GM19452 (cell line): ENCODE results near the gene HIGD1B.
"Not testable (repeated sequence)": the region's sequence is repeated elsewhere in the genome, so short reads cannot be mapped to it uniquely, and the experiment has no call there.

Experiments
- ATAC-seq: cut with Tn5 transposase; IDR thresholded peaks from one replicate; pipeline ENCODE4 v1.9.1; 2021; ENCODE audit not compliant: unreplicated experiment

HIGD1B gene

GRCh38 chr17:44847586-44847985 is at the start of gene HIGD1B:
Gene HIGD1B (plus strand): TSS chr17:44847883. CDS start chr17:44848153, 270 bp downstream.
- ATAC-seq: no peak

GRCh38 chr17:44798356-44798755 is 49.3 kb upstream of the HIGD1B start:
- no peak for ATAC-seq

- ATAC-seq: no peak
Measured at GRCh38 chr17:44801880-44802279, 45.8 kb upstream of the HIGD1B start.

- no peak for ATAC-seq
Measured at GRCh38 chr17:44804302-44805089, 43.2 kb upstream of the HIGD1B start.

GRCh38 chr17:44807093-44807816 is 40.4 kb upstream of the HIGD1B start:
- ATAC-seq: no peak

GRCh38 chr17:44807817-44808155 is 39.9 kb upstream of the HIGD1B start:
- ATAC-seq: no peak

- ATAC-seq: no peak
Measured at GRCh38 chr17:44808156-44808555, 39.5 kb upstream of the HIGD1B start.

GRCh38 chr17:44808656-44809388 is 38.9 kb upstream of the HIGD1B start:
- not testable (repeated sequence) for ATAC-seq

- ATAC-seq: no peak
Measured at GRCh38 chr17:44812263-44812662, 35.4 kb upstream of the HIGD1B start.

- not testable (repeated sequence) for ATAC-seq
Measured at GRCh38 chr17:44818508-44818907, 29.2 kb upstream of the HIGD1B start.

GRCh38 chr17:44820631-44821212 is 27.0 kb upstream of the HIGD1B start:
- ATAC-seq: no peak

- ATAC-seq: not testable (repeated sequence)
Measured at GRCh38 chr17:44825236-44825635, 22.4 kb upstream of the HIGD1B start.

- no peak for ATAC-seq
Measured at GRCh38 chr17:44826123-44826790, 21.4 kb upstream of the HIGD1B start.

GRCh38 chr17:44827863-44828262 is 19.8 kb upstream of the HIGD1B start:
- no peak for ATAC-seq

GRCh38 chr17:44828919-44829522 is 18.7 kb upstream of the HIGD1B start:
- ATAC-seq: no peak

- ATAC-seq: no peak
Measured at GRCh38 chr17:44829523-44830358, 17.9 kb upstream of the HIGD1B start, which contains the start of gene GJC1. Gene GJC1 (minus strand): TSS chr17:44830287. CDS start chr17:44805817, 24,470 bp downstream.

GRCh38 chr17:44830359-44831288 is 17.1 kb upstream of the HIGD1B start:
- no peak for ATAC-seq

- ATAC-seq: no peak
Measured at GRCh38 chr17:44831371-44831770, 16.3 kb upstream of the HIGD1B start.
